SK-MEL-5 (cell line): Measurements from ENCODE around the gene VPS16. TPM values are rescaled to one million over a fixed set of nuclear protein-coding genes. Genes with fewer than 3 reads are reported as not detected.
A peak's percentile ranks its signal among the peaks of the same experiment; 100 is the strongest.

Experiments
- DNase-seq: peaks from one replicate; pipeline ENCODE4 v3.0.0-alpha.2; 2016; ENCODE audit warnings: low read depth, low spot score
- in situ Hi-C: cut with HindIII; loops from 2 replicates; pipeline ENCODE4 v1.10.0; 2016; ENCODE audit warnings: low sequenced_read_pairs, high pct_unique_total_duplicates, low pct_unique_long_range_greater_than_20kb
- total RNA-seq: library from RNA; depleted of rRNA; stranded (reverse); fragments of >200 nt; shearing (Covaris generic); gene quantifications from 2 replicates; pipeline ENCODE4 v1.2.3, GENCODE V29; 2014

The VPS16 gene
- total RNA-seq, 1 experiment from 2014 or later, result 39.0 TPM

DNA sequence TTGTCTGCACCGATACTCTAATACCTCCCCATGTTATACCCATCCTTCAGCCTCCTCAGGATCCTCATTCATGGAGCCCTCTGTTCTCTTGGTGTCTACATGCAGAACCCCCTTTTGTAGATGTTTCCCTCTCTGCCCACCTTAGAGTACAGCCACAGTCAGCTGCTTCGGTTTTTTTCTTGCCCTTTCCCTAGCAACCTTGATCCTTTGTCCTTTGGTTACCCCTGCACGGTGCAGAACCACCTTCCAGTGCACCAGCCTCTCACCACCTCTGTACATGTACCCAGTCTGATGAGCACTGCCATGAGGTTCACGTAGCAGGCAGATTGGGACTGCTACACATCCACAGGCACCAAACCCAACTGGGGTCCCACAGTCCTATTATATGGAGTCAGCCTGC lies 7.3 kb downstream of the VPS16 start:
- in situ Hi-C loops, result no loop called here
- DNase-seq, result no peak

GRCh38 chr20:2849529-2849928 lies 9.0 kb downstream of the VPS16 start:
- no peak for DNase-seq
- in situ Hi-C loops, result no loop called here

- in situ Hi-C loops, result no loop called here
- DNase-seq, result no peak
These were observed 10.5 kb downstream of the VPS16 start for GRCh38 chr20:2851086-2851485.

DNA sequence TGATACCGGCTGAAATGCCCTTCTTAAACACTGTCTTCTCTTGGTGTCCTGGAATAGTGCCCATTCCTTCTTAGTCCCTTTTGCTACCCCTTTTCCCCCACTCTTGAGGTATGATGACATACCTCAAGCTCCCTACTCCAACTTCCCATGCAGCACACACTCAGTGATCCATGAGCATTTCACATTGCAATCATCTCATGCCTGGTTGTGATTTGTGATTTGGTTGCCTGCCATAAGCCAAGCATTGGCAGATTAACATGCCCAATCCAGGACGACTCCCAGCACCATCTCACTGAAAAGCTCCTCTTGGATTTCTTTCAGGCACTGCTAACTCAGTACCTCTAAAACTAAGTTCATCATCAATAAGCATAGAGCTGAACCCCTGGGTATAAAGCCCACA lies 18.0 kb downstream of the VPS16 start:
- no peak for DNase-seq
- in situ Hi-C loops, result no loop called here

DNA sequence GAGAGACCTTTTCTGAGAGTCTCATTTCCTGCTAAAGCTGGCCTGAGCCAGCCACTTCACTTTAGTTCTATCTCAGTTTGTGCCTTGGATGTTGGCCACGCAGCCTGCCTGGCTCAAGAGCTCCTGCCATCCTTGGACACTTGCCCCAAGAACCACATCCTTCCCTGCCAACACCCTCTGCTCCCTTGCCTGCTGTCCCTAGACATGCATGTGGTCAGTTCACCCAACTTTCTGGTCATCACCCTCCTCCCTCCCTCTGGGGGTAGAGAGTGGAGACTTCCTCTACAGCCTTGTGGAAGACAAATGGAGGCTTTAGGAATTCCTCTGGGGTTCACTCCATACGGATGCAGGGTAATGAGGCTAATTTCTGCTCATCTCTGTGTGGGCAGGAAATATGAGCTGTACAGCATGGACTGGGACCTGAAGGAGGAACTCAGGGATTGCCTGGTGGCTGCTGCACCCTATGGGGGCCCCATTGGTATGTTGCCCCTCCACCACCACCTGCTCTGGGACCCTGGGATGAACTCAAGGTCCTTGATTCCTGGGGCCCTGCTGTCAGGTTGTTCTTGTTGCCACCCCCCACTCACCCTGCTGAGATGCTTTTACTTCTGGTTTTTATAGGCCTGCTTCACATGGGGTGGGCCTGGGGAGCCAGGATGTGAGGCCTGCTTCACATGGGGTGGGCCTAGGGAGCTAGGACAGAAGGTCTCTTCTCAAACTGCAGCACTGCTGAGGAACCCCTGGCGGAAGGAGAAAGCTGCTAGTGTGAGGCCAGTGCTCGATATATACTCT lies 19.0 kb downstream of the VPS16 start:
- DNase-seq, result no peak
- in situ Hi-C loops, result no loop called here

GRCh38 chr20:2864626-2865025 lies 24.1 kb downstream of the VPS16 start:
- in situ Hi-C loops, result no loop called here

GRCh38 chr20:2865101-2865500 lies 24.6 kb downstream of the VPS16 start:
- in situ Hi-C loops, result no loop called here
- no peak for DNase-seq

More at GRCh38 chr20:2864626-2865025, 24.1 kb downstream of the VPS16 start:
- DNase-seq, result no peak

- in situ Hi-C loops, result no loop called here
- DNase-seq, result peak; percentile 33
These were observed 25.1 kb downstream of the VPS16 start for GRCh38 chr20:2865630-2866029.

GRCh38 chr20:2866236-2866635 lies 25.7 kb downstream of the VPS16 start:
- in situ Hi-C loops, result no loop called here
- no peak for DNase-seq

GRCh38 chr20:2867081-2867864 lies 26.7 kb downstream of the VPS16 start:
- no peak for DNase-seq
- in situ Hi-C loops, result no loop called here

GRCh38 chr20:2869381-2869780 lies 28.8 kb downstream of the VPS16 start:
- DNase-seq, result no peak
- in situ Hi-C loops, result no loop called here

GRCh38 chr20:2871111-2871465 lies 30.5 kb downstream of the VPS16 start:
- peak; percentile 42 for DNase-seq
- in situ Hi-C loops, result no loop called here

DNA sequence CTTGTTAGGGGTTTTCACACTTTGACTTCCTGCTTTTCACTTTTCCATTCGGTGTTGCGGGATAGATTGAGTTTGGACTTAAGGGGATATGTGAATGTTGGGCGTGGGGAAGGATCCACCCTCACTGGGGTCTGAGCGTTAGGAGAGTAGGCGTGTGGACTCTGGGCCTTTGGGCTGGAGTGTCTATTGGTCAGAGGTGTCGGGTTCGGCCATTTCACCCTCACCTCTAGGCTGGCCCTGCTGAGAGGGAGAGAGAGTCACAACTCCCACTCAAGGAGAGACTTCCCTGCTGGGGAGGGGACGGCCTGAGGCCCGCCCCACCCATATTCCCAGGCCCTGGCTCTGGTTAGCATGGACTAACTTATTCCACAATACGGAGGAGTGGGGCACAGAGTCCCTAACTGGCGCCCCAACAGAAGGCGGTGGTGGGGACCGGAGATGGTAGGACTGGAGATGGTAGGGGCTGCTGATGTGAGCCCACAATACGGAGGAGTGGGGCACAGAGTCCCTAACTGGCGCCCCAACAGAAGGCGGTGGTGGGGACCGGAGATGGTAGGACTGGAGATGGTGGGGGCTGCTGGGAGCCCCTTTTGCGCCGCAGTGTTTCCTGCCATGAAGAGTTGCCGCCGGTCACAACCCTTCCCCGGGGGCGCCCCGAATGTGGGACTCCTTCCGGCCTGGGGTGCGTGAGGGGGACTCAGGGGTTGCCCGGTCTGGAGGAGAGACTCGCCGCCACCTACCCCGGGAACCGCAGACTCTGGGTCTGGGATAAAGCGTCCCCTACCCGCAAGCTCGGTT lies 31.3 kb downstream of the VPS16 start:
- in situ Hi-C loops, result no loop called here
- no peak for DNase-seq

DNA sequence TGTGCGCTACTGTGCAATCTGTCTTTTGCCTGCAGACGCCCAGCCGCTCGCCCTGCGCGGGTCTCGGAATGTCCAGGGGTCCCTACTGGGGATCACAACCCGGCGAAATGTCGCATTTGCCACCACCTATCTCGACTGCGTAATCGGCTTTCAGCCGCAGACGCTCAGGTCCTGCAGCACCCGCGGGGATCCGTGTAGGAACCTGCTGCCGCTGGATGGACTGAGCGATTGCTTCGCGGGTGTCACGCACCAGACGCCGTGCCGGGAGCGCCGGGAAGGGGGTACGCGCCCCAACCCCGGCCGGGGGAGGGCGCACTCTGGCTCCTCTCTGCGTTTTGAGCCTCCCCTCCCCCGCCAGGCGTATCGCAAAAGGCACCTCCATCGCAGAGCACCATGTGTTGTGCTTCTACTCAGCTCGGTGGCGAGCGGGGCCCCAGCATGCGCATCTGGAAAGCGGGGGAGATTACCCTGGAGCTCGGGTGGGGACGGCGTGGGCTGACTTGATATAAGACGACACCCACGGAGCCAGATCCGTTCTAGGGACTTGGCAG lies 32.0 kb downstream of the VPS16 start:
- no peak for DNase-seq
- in situ Hi-C loops, result no loop called here

DNA sequence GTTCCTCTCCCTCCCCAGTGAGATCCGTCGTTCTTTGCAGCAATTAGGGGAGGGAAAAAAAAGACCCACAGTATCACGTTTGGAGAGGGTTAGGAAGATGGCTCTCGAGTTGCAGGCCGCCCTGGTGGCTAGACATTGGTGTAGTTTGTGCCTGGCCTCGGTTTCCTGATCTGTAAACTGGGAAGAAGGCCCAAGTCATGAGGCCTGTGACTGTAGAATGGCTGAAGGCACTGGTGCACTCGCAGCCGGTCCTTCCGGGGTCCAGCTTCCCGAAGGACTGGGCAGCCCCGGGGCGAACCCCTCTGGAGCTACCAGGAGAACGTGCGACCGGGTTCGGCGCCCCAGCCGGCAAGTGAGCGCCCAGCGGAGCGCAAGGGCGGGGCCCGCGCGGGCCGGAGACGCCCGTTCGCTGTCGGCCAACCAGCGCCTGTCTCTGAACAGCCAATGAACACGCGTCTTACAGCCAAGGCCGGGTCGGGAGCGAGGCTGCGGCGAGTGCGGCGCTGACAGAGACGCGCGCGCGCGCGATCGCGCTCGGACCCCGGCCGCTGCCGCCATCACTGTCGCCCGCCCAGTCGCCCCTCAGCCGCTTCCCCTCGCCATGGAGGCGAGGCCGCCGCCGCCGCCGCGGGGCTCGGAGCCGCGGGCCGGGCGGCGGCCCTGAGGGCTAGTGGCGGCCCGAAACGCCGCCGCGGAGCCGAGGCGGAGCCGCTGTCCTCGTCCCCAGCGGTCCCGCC lies 32.6 kb downstream of the VPS16 start, which contains the start of gene PTPRA:
PTPRA (plus strand) TSS at position 472 of the 737 bp plus-strand sequence. CDS start 90,797 bp downstream, outside the sequence.
- in situ Hi-C loops, result no loop called here
- DNase-seq, result peak; percentile 94

- peak; percentile 41 for DNase-seq
- in situ Hi-C loops, result no loop called here
These were observed 33.1 kb downstream of the VPS16 start for GRCh38 chr20:2873747-2874041.

GRCh38 chr20:2874456-2874855 lies 33.9 kb downstream of the VPS16 start:
- DNase-seq, result no peak
- in situ Hi-C loops, result no loop called here
